ENCODE data around the gene RAB11B. TPM values are rescaled to one million over a fixed set of nuclear protein-coding genes. Genes with fewer than 3 reads are reported as not detected.
"Not testable (repeated sequence)": the region's sequence is repeated elsewhere in the genome, so short reads cannot be mapped to it uniquely, and the experiment has no call there.

Gene RAB11B
- total RNA-seq, 1 donor from 2014 or later = 101 TPM

DNA sequence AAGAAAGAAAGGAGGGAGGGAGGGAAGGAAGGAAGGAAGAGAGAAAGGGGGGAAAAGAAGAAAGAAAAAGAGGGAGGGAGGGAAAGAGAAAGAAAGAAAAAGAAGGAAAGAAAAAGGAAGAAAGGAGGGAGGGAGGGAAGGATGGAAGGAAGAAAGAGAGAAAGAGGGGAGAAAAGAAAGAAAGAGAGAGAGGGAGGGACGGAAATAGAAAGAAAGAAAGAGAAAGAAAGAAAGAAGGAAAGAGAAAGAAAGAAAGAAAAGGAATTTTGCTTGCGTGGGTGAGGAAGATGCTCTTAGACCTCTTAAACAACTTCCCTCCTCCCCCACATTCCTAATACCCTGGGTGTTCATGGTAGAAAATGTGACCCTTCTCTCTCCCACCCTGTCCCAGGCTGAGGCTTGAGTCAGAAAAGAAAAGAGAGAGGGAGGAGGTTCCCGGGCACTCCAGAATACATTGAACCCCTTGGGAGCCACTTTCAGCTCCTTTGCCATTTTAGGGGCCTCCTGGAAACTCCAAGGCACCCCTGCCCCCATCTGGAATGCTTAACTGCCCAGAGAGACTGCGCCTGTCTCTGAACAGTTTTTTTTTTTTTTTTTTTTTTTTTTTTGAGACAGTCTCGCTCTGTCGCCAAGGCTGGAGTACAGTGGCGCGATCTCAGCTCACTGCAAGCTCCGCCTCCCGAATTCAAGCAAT lies 37.9 kb upstream of the RAB11B start:
- Histone ChIP-seq H3K4me1 (peaks cover 31% of the 10 kb centered on the region), H3K9me3 (no peaks in the 10 kb centered on the region), H3K36me3 (no peaks in the 10 kb centered on the region), H3K27me3 (ENCODE audit: low read depth) (no peaks in the 10 kb centered on the region), H3K4me3 (peak overlapping the region; percentile 18), H3K27ac (peak overlapping the region; percentile 46)
- ATAC-seq (peak in 1 of 2 donors; percentile 29), DNase-seq (no peak)
- intact Hi-C loops (cut with DNase I) = no loop called here
- TF ChIP-seq, protein P1, sequence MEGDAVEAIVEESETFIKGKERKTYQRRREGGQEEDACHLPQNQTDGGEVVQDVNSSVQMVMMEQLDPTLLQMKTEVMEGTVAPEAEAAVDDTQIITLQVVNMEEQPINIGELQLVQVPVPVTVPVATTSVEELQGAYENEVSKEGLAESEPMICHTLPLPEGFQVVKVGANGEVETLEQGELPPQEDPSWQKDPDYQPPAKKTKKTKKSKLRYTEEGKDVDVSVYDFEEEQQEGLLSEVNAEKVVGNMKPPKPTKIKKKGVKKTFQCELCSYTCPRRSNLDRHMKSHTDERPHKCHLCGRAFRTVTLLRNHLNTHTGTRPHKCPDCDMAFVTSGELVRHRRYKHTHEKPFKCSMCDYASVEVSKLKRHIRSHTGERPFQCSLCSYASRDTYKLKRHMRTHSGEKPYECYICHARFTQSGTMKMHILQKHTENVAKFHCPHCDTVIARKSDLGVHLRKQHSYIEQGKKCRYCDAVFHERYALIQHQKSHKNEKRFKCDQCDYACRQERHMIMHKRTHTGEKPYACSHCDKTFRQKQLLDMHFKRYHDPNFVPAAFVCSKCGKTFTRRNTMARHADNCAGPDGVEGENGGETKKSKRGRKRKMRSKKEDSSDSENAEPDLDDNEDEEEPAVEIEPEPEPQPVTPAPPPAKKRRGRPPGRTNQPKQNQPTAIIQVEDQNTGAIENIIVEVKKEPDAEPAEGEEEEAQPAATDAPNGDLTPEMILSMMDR (IDR thresholded peaks at IDR 0.05) = no peak

DNA sequence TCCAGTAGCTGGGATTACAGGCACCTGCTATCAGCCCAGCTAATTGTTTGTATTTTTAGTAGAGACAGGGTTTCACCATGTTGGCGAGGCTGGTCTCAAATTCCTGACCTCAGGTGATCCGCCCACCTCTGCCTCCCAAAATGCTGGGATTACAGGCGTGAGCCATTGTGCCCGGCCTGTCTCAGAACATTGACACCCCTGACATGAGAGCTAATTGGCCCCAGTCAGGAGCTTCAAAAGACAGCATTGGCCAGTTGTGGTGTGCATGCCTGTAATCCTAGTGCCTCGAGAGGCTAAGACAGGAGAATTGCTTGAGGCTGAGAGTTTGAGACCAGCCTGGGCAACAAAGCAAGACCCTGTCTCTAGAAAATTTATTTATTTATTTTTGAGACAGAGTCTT lies 37.3 kb upstream of the RAB11B start:
- intact Hi-C loops (cut with DNase I); DNase-seq; H3K4me3 ChIP-seq; H3K27me3 ChIP-seq (ENCODE audit: low read depth); H3K36me3 ChIP-seq; H3K9me3 ChIP-seq: not testable (repeated sequence)
- Histone ChIP-seq H3K27ac (peak overlapping the region; percentile 46), H3K4me1 (peaks cover 31% of the 10 kb centered on the region)
- ATAC-seq = peak in 1 of 2 donors; percentile 5

DNA sequence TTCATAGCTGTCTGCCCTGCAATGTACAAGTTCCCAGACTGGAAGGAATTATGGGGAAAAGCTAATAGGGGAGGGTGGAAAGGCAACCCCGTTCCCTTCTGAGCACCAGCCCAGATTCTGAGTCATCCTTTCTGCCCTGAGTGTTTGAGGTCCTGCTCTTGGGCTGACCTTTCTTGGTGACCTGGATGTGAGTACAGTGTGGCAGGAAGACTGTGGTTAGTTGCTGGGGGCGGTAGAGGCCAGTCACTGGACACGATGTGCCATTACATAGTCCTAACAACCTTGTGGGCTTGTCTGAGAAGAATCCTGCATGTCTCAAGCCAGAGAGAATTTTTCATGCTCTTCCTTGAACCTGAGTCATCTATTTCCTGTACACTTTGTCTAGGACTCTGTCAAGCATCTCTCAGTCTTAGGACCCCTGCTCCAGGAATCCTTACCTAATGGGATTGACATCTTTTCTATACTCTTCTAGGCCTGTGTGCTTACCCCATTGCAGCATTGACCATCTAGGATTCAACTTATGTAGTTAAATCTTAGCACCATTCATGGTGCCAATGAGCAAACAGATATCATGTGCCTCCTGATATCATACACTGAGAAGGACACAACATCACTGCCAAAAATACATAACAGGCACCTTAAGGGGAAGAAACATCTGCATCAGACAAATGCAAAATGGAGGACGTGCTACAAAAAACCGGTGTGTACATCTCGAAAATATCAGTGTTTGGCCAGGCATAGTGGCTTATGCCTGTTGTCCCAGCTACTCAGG lies 34.3 kb upstream of the RAB11B start:
- ATAC-seq (peak; percentile 81 to 84), DNase-seq (no peak)
- H3K4me1 ChIP-seq = peaks cover 31% of the 10 kb centered on the region
- H3K4me3 ChIP-seq = no peak overlapping the region
- no peaks in the 10 kb centered on the region for H3K27me3 ChIP-seq (ENCODE audit: low read depth)
- H3K9me3 ChIP-seq = no peaks in the 10 kb centered on the region
- intact Hi-C loops (cut with DNase I) = no loop called here
- H3K27ac ChIP-seq = peak overlapping the region; percentile 6
- no peaks in the 10 kb centered on the region for H3K36me3 ChIP-seq
- TF ChIP-seq, protein P1 (IDR thresholded peaks at IDR 0.05) = no peak

DNA sequence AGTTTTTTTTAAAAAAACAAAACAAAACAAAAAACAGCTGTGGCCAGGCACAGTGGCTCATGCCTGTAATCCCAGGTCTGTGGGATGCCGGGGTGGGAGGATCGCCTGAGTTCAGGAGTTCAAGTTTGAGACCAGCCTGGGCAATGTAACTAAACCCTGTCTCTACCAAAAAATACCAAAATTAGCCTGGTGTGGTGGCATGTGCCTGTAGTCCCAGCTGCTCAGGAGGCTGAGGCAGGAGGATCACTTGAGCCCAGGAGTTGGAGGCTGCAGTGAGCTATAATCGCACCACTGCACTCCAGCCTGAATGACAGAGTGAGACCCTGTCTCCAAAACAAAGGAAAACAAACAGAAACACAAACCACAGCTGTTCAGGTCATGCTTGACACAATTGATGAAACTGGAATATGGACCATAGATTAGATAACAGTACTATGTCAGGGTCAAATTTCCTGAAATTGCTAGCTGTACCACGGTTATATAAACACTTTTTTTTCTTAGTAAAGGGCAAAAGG lies 33.1 kb upstream of the RAB11B start:
- ATAC-seq = no peak
- no peaks in the 10 kb centered on the region for H3K9me3 ChIP-seq
- TF ChIP-seq, protein P1 (IDR thresholded peaks at IDR 0.05) = no peak
- H3K27ac ChIP-seq = no peak overlapping the region
- H3K4me3 ChIP-seq = no peak overlapping the region
- no peaks in the 10 kb centered on the region for H3K36me3 ChIP-seq
- no peaks in the 10 kb centered on the region for H3K27me3 ChIP-seq (ENCODE audit: low read depth)
- intact Hi-C loops (cut with DNase I) = no loop called here
- H3K4me1 ChIP-seq = peaks cover 42% of the 10 kb centered on the region
- DNase-seq = no peak

DNA sequence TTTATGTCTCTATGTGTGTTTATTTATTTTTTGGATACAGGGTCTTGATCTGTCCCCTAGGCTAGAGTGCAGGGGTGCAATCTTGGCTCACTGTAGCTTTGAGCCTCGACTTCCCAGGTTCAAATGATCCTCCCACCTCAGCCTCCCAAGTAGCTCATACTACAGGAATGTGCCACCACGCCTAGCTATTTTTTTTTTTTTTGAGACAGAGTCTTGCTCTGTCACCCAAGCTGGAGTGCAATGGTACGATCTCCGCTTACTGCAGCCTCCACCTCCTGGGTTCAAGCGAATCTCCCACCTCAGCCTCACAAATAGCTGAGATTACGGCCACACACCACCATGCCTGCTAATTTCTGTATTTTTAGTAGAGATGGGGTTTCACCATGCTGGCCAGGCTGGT lies 31.2 kb upstream of the RAB11B start:
- no peaks in the 10 kb centered on the region for H3K9me3 ChIP-seq
- ATAC-seq = no peak
- H3K27ac ChIP-seq = no peak overlapping the region
- intact Hi-C loops (cut with DNase I) = no loop called here
- TF ChIP-seq, protein P1 (IDR thresholded peaks at IDR 0.05) = no peak
- no peak for DNase-seq
- peaks cover 48% of the 10 kb centered on the region for H3K4me1 ChIP-seq
- no peaks in the 10 kb centered on the region for H3K36me3 ChIP-seq
- H3K27me3 ChIP-seq (ENCODE audit: low read depth) = no peaks in the 10 kb centered on the region
- no peak overlapping the region for H3K4me3 ChIP-seq

DNA sequence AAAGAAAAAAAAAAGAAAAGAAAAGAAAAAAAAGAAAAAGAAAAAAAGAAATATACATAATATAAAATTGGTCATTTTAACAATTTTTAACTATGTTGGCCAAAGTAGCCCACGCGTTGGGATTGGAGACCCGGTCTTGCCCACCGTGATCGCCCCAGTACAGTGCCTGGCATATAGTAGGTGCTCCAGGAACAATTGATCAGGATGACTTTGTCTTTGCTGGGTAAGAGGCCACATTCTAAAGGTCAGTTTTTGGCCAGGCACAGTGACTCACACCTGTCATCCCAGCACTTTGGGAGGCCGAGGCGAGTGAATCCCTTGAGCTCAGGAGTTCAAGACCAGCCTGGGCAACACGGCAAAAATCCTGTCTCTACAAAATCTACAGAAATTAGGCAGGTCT lies 30.0 kb upstream of the RAB11B start:
- H3K4me3 ChIP-seq = no peak overlapping the region
- ATAC-seq = no peak
- no peak for DNase-seq
- intact Hi-C loops (cut with DNase I) = no loop called here
- H3K27ac ChIP-seq = no peak overlapping the region
- H3K4me1 ChIP-seq = peaks cover 51% of the 10 kb centered on the region
- no peaks in the 10 kb centered on the region for H3K36me3 ChIP-seq
- H3K9me3 ChIP-seq = no peaks in the 10 kb centered on the region
- H3K27me3 ChIP-seq (ENCODE audit: low read depth) = peaks cover 6% of the 10 kb centered on the region
- TF ChIP-seq, protein P1 (IDR thresholded peaks at IDR 0.05) = no peak
